ENCODE data around the gene PRRG1.

- no peak for TF ChIP-seq REST (IDR thresholded peaks at IDR 0.05; ENCODE audit: low read depth)
- no peak for TF ChIP-seq CREB1 (IDR thresholded peaks at IDR 0.05; ENCODE audit: low read depth)
- no peak for TF ChIP-seq NFIC (IDR thresholded peaks at IDR 0.05)
Observed at GRCh38 chrX:37388413-37388812, 39.2 kb downstream of the PRRG1 start.
